ENCODE data around the gene TOR1B.

Gene TOR1B

GRCh38 chr9:129813661-129814060 is 10.7 kb downstream of the TOR1B start:
- TF ChIP-seq CTCF (IDR thresholded peaks at IDR 0.05; ENCODE audit: control insufficient read depth, extremely low read depth, insufficient read depth): no peak
- no peak overlapping the region for H3K4me3 ChIP-seq (ENCODE audit: low read depth, low read length)
- no peak for DNase-seq (ENCODE audit: low read depth)

- no peak overlapping the region for H3K4me3 ChIP-seq (ENCODE audit: low read depth, low read length)
- no peak for DNase-seq (ENCODE audit: low read depth)
- TF ChIP-seq CTCF (IDR thresholded peaks at IDR 0.05; ENCODE audit: control insufficient read depth, extremely low read depth, insufficient read depth): no peak
These were observed 11.6 kb downstream of the TOR1B start for GRCh38 chr9:129814432-129815223.

GRCh38 chr9:129815278-129815677 is 12.3 kb downstream of the TOR1B start:
- TF ChIP-seq CTCF (IDR thresholded peaks at IDR 0.05; ENCODE audit: control insufficient read depth, extremely low read depth, insufficient read depth): no peak
- no peak for DNase-seq (ENCODE audit: low read depth)
- no peak overlapping the region for H3K4me3 ChIP-seq (ENCODE audit: low read depth, low read length)

GRCh38 chr9:129816501-129817435 is 13.8 kb downstream of the TOR1B start:
- no peak for TF ChIP-seq CTCF (IDR thresholded peaks at IDR 0.05; ENCODE audit: control insufficient read depth, extremely low read depth, insufficient read depth)
- H3K4me3 ChIP-seq (ENCODE audit: low read depth, low read length): no peak overlapping the region
- no peak for DNase-seq (ENCODE audit: low read depth)

- peak overlapping the region; percentile 61 for H3K4me3 ChIP-seq (ENCODE audit: low read depth, low read length)
- TF ChIP-seq CTCF (IDR thresholded peaks at IDR 0.05; ENCODE audit: control insufficient read depth, extremely low read depth, insufficient read depth): no peak
- DNase-seq (ENCODE audit: low read depth): no peak
These were observed 20.0 kb downstream of the TOR1B start for GRCh38 chr9:129822898-129823541.

GRCh38 chr9:129823542-129823934 is 20.6 kb downstream of the TOR1B start:
- TF ChIP-seq CTCF (IDR thresholded peaks at IDR 0.05; ENCODE audit: control insufficient read depth, extremely low read depth, insufficient read depth): no peak
- peak overlapping the region; percentile 61 for H3K4me3 ChIP-seq (ENCODE audit: low read depth, low read length)
- no peak for DNase-seq (ENCODE audit: low read depth)

Data from LNCaP clone FGC (cell line).